Measurements from ENCODE around the gene PRB2.
"Not testable (repeated sequence)": the region's sequence is repeated elsewhere in the genome, so short reads cannot be mapped to it uniquely, and the experiment has no call there.

- not testable (repeated sequence) for TF ChIP-seq CTCF (IDR thresholded peaks at IDR 0.05; ENCODE audit: poor library complexity); EZH2phosphoT487 (IDR thresholded peaks at IDR 0.05; ENCODE audit: low read depth, severe bottlenecking, unreplicated experiment)
These were observed at the start of gene PRB2 for GRCh38 chr12:11395467-11395866.

Measured in hepatocyte (in vitro differentiated cells).